Measurements from ENCODE around the gene ABI3. TPM values are rescaled to one million over a fixed set of nuclear protein-coding genes. Genes with fewer than 3 reads are reported as not detected.

Gene ABI3
- polyA plus RNA-seq, 1 donor from 2014 or later = not detected

DNA sequence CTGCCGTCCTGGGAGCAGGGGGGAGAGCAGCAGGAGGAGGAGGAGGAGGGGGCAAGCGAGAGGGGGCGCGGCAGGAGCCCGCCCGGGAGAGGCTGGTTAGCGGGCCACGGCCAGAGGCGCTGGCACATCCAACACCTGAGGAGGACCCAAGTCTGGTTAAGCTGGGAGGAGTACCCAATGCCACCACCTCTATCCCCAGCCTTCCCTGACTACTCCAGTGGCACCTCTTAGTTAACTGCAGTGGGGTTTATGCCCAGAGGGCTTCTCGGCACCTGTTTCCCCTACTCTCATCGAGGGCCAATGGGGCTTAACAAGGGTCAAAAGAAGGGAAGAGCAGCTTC is 14.5 kb downstream of the ABI3 start:
- Histone ChIP-seq H3K36me3 (ENCODE audit: insufficient read depth, low read length) (no peaks in the 10 kb centered on the region), H3F3A (ENCODE audit: insufficient read depth, low read length, poor library complexity, severe bottlenecking) (no peaks in the 10 kb centered on the region), H3K79me2 (replicated peaks; ENCODE audit: insufficient read depth, low read length) (no peaks in the 10 kb centered on the region), H3K27me3 (ENCODE audit: insufficient read depth, low read depth, low read length) (peaks cover 80% of the 10 kb centered on the region), H3K9me3 (ENCODE audit: low read length) (no peaks in the 10 kb centered on the region), H3K4me3 (ENCODE audit: low read length) (peak overlapping the region; percentile 56), H3K9me2 (ENCODE audit: insufficient read depth, low read length) (no peaks in the 10 kb centered on the region), H2AFZ (ENCODE audit: low read depth, low read length) (no peak overlapping the region), H3K4me2 (ENCODE audit: low read length) (no peak overlapping the region), H3K27ac (ENCODE audit: low read length) (no peak overlapping the region), H4K20me1 (ENCODE audit: insufficient read depth) (no peaks in the 10 kb centered on the region), H3K9ac (ENCODE audit: low read length) (no peak overlapping the region)
- TF ChIP-seq, protein P1, sequence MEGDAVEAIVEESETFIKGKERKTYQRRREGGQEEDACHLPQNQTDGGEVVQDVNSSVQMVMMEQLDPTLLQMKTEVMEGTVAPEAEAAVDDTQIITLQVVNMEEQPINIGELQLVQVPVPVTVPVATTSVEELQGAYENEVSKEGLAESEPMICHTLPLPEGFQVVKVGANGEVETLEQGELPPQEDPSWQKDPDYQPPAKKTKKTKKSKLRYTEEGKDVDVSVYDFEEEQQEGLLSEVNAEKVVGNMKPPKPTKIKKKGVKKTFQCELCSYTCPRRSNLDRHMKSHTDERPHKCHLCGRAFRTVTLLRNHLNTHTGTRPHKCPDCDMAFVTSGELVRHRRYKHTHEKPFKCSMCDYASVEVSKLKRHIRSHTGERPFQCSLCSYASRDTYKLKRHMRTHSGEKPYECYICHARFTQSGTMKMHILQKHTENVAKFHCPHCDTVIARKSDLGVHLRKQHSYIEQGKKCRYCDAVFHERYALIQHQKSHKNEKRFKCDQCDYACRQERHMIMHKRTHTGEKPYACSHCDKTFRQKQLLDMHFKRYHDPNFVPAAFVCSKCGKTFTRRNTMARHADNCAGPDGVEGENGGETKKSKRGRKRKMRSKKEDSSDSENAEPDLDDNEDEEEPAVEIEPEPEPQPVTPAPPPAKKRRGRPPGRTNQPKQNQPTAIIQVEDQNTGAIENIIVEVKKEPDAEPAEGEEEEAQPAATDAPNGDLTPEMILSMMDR (IDR thresholded peaks at IDR 0.05; ENCODE audit: poor library complexity, severe bottlenecking) = no peak
- TF ChIP-seq TAF1 (IDR thresholded peaks at IDR 0.05; ENCODE audit: low read depth) (no peak), EZH2 (IDR thresholded peaks at IDR 0.05; ENCODE audit: borderline replicate concordance, insufficient read depth, low read length, poor library complexity, severe bottlenecking) (no peak), MXI1 (conservative IDR thresholded peaks at IDR 0.05; ENCODE audit: poor library complexity, severe bottlenecking) (no peak), POLR2AphosphoS5 (IDR thresholded peaks at IDR 0.05) (no peak), RAD21 (conservative IDR thresholded peaks at IDR 0.05) (no peak), EP300 (conservative IDR thresholded peaks at IDR 0.05; ENCODE audit: poor library complexity, severe bottlenecking) (no peak), SMC3 (conservative IDR thresholded peaks at IDR 0.05; ENCODE audit: poor library complexity) (no peak)
- TF ChIP-seq, protein P2, sequence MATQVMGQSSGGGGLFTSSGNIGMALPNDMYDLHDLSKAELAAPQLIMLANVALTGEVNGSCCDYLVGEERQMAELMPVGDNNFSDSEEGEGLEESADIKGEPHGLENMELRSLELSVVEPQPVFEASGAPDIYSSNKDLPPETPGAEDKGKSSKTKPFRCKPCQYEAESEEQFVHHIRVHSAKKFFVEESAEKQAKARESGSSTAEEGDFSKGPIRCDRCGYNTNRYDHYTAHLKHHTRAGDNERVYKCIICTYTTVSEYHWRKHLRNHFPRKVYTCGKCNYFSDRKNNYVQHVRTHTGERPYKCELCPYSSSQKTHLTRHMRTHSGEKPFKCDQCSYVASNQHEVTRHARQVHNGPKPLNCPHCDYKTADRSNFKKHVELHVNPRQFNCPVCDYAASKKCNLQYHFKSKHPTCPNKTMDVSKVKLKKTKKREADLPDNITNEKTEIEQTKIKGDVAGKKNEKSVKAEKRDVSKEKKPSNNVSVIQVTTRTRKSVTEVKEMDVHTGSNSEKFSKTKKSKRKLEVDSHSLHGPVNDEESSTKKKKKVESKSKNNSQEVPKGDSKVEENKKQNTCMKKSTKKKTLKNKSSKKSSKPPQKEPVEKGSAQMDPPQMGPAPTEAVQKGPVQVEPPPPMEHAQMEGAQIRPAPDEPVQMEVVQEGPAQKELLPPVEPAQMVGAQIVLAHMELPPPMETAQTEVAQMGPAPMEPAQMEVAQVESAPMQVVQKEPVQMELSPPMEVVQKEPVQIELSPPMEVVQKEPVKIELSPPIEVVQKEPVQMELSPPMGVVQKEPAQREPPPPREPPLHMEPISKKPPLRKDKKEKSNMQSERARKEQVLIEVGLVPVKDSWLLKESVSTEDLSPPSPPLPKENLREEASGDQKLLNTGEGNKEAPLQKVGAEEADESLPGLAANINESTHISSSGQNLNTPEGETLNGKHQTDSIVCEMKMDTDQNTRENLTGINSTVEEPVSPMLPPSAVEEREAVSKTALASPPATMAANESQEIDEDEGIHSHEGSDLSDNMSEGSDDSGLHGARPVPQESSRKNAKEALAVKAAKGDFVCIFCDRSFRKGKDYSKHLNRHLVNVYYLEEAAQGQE (IDR thresholded peaks at IDR 0.05; ENCODE audit: borderline replicate concordance) = no peak

DNA sequence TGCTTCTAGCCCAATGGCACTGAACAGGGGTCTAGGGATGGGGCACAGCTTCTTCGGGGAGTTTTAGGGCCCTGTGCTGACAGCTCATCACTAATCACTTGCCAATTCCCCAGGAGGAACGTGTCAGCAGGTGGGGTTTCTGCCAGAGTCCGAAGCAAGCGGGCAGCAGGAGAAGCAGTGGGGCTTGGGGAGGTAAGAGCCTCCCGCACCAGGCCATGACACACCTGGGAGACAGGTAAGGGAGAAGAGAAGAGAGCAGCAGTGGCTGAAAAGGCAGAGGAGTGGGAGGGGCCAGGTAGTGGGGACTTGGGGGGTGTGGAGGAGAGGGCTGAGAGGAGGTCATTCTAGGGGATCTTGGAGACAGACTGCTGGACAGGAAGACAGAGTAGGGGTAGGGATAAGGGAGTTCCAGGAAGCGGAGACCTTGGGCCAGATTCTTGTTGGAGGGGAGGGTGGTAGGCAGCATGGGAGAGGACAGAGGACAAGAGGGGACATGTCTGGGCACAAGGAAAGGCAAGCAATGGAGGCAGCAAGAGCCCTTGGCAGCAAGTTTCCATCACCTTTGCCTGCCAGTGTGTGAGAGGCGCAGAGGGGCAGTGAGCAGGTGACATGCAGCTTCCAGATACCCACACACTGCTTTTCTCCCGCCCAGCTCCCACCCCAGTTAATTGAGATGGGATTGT is 15.2 kb downstream of the ABI3 start:
- Histone ChIP-seq H3K9me3 (ENCODE audit: low read length) (no peaks in the 10 kb centered on the region), H3K9ac (ENCODE audit: low read length) (no peak overlapping the region), H3K36me3 (ENCODE audit: insufficient read depth, low read length) (no peaks in the 10 kb centered on the region), H3F3A (ENCODE audit: insufficient read depth, low read length, poor library complexity, severe bottlenecking) (no peaks in the 10 kb centered on the region), H2AFZ (ENCODE audit: low read depth, low read length) (no peak overlapping the region), H3K79me2 (replicated peaks; ENCODE audit: insufficient read depth, low read length) (no peaks in the 10 kb centered on the region), H4K20me1 (ENCODE audit: insufficient read depth) (no peaks in the 10 kb centered on the region), H3K27ac (ENCODE audit: low read length) (no peak overlapping the region), H3K4me3 (ENCODE audit: low read length) (no peak overlapping the region), H3K4me2 (ENCODE audit: low read length) (no peak overlapping the region), H3K27me3 (ENCODE audit: insufficient read depth, low read depth, low read length) (peaks cover 85% of the 10 kb centered on the region), H3K9me2 (ENCODE audit: insufficient read depth, low read length) (no peaks in the 10 kb centered on the region)
- TF ChIP-seq EZH2 (IDR thresholded peaks at IDR 0.05; ENCODE audit: borderline replicate concordance, insufficient read depth, low read length, poor library complexity, severe bottlenecking) = no peak
